Right ventricle myocardium superior (tissue), 1 donor: ENCODE measurements around the gene KRTAP3-3. TPM values are rescaled to one million over a fixed set of nuclear protein-coding genes. Genes with fewer than 3 reads are reported as not detected.

ENCODE experiments used
- total RNA-seq: library from RNA; stranded (reverse); fragmentation: NEBNext Ultra II Directional; extraction: Animal tissue kit (Norgen Biotek cat#: 25700); gene quantifications from one replicate; pipeline ENCODE4 v1.2.1, GENCODE V29; 2021
- donor health status: DM: no; HTN: yes; CAD: no; lungs with severe emphysema.

Gene KRTAP3-3
- total RNA-seq, 1 donor from 2014 or later: not detected

Other genes with a start within 250 kb of the KRTAP3-3 start
- gene KRT25, start 238.8 kb downstream of the KRTAP3-3 start, total RNA-seq: not detected
- not detected for gene KRT26, start 222.0 kb downstream of the KRTAP3-3 start, total RNA-seq
- gene KRT27, start 211.6 kb downstream of the KRTAP3-3 start, total RNA-seq: not detected
- gene KRT28, start 194.2 kb downstream of the KRTAP3-3 start, total RNA-seq: not detected
- 50.3 TPM for gene KRT10, start 171.6 kb downstream of the KRTAP3-3 start, total RNA-seq
- not detected for gene KRT12, start 126.9 kb downstream of the KRTAP3-3 start, total RNA-seq
- gene KRT20, start 108.9 kb downstream of the KRTAP3-3 start, total RNA-seq: not detected
- gene KRT23, start 56.5 kb downstream of the KRTAP3-3 start, total RNA-seq: not detected
- not detected for gene KRT39, start 27.2 kb downstream of the KRTAP3-3 start, total RNA-seq
- not detected for gene KRT40, start 9.8 kb downstream of the KRTAP3-3 start, total RNA-seq
- gene KRTAP3-2, start 5.7 kb upstream of the KRTAP3-3 start, total RNA-seq: not detected
- gene KRTAP3-1, start 15.0 kb upstream of the KRTAP3-3 start, total RNA-seq: not detected
- gene KRTAP1-5, start 33.0 kb upstream of the KRTAP3-3 start, total RNA-seq: not detected
- gene KRTAP1-4, start 36.0 kb upstream of the KRTAP3-3 start, total RNA-seq: not detected
- not detected for gene KRTAP1-3, start 40.7 kb upstream of the KRTAP3-3 start, total RNA-seq
- gene KRTAP1-1, start 47.3 kb upstream of the KRTAP3-3 start, total RNA-seq: not detected
- not detected for gene KRTAP2-1, start 53.2 kb upstream of the KRTAP3-3 start, total RNA-seq
- not detected for gene KRTAP2-2, start 61.1 kb upstream of the KRTAP3-3 start, total RNA-seq
- not detected for gene KRTAP2-3, start 66.0 kb upstream of the KRTAP3-3 start, total RNA-seq
- gene KRTAP2-4, start 71.7 kb upstream of the KRTAP3-3 start, total RNA-seq: not detected
- gene KRTAP4-7, start 90.0 kb upstream of the KRTAP3-3 start, total RNA-seq: not detected
- gene KRTAP4-8, start 104.0 kb upstream of the KRTAP3-3 start, total RNA-seq: not detected
- not detected for gene KRTAP4-16, start 108.0 kb upstream of the KRTAP3-3 start, total RNA-seq
- gene KRTAP4-9, start 111.2 kb upstream of the KRTAP3-3 start, total RNA-seq: not detected
- gene KRTAP4-11, start 124.2 kb upstream of the KRTAP3-3 start, total RNA-seq: not detected
- not detected for gene KRTAP4-12, start 130.0 kb upstream of the KRTAP3-3 start, total RNA-seq
- not detected for gene KRTAP4-6, start 146.4 kb upstream of the KRTAP3-3 start, total RNA-seq
- not detected for gene KRTAP4-5, start 155.7 kb upstream of the KRTAP3-3 start, total RNA-seq
- not detected for gene KRTAP4-4, start 166.6 kb upstream of the KRTAP3-3 start, total RNA-seq
- not detected for gene KRTAP4-3, start 174.1 kb upstream of the KRTAP3-3 start, total RNA-seq
- gene KRTAP4-2, start 184.1 kb upstream of the KRTAP3-3 start, total RNA-seq: not detected
- gene KRTAP4-1, start 190.7 kb upstream of the KRTAP3-3 start, total RNA-seq: not detected
- not detected for gene KRTAP9-1, start 195.7 kb upstream of the KRTAP3-3 start, total RNA-seq
- not detected for gene KRTAP9-2, start 232.5 kb upstream of the KRTAP3-3 start, total RNA-seq
- gene KRTAP9-3, start 238.3 kb upstream of the KRTAP3-3 start, total RNA-seq: not detected
- gene KRTAP9-8, start 243.8 kb upstream of the KRTAP3-3 start, total RNA-seq: not detected